H9 (cell line): ENCODE measurements around the gene CNTN2. TPM values are rescaled to one million over a fixed set of nuclear protein-coding genes. Genes with fewer than 3 reads are reported as not detected.

Experiments used
- DNase-seq: peaks from one replicate; pipeline ENCODE4 v3.0.0-alpha.2; 2017
- H2AFZ ChIP-seq: one replicate; pipeline ENCODE4 v1.6.1; 2013; ENCODE audit warnings: mild to moderate bottlenecking, low read length, control low read depth, moderate library complexity
- H2AK5ac ChIP-seq: 2 replicates; pipeline ENCODE4 v1.6.1; 2013; ENCODE audit warnings: low read length, control low read depth, mixed read lengths; ENCODE audit not compliant: insufficient read length
- H2BK120ac ChIP-seq: one replicate; pipeline ENCODE4 v1.6.1; 2013; ENCODE audit warnings: low read depth, mild to moderate bottlenecking, low read length, control low read depth, inconsistent platforms; ENCODE audit not compliant: poor library complexity, severe bottlenecking
- H2BK12ac ChIP-seq: 2 replicates; pipeline ENCODE4 v1.6.1; 2013; ENCODE audit warnings: low read length, control low read depth, mixed read lengths, low read depth; ENCODE audit not compliant: insufficient read length
- H2BK15ac ChIP-seq: 2 replicates; pipeline ENCODE4 v1.6.1; 2013; ENCODE audit warnings: low read depth, low read length, control low read depth
- H2BK20ac ChIP-seq: one replicate; pipeline ENCODE4 v1.6.1; 2013; ENCODE audit warnings: low read depth, mild to moderate bottlenecking, low read length, control low read depth, inconsistent platforms; ENCODE audit not compliant: poor library complexity, severe bottlenecking
- H2BK5ac ChIP-seq: 2 replicates; pipeline ENCODE4 v1.6.1; 2013; ENCODE audit warnings: low read length, control low read depth, mixed read lengths; ENCODE audit not compliant: insufficient read length
- H3K14ac ChIP-seq: 2 replicates; pipeline ENCODE4 v1.6.1; 2013; ENCODE audit warnings: low read length, control low read depth; ENCODE audit not compliant: insufficient read depth
- H3K18ac ChIP-seq: 2 replicates; pipeline ENCODE4 v1.6.1; 2013; ENCODE audit warnings: low read depth, mild to moderate bottlenecking, mixed read lengths, low read length, control low read depth; ENCODE audit not compliant: insufficient read length
- H3K23ac ChIP-seq: 2 replicates; pipeline ENCODE4 v1.6.1; 2013; ENCODE audit warnings: low read length, control low read depth, mixed read lengths, low read depth; ENCODE audit not compliant: insufficient read length
- H3K23me2 ChIP-seq: 2 replicates; pipeline ENCODE4 v1.6.1; 2013; ENCODE audit warnings: low read depth, mild to moderate bottlenecking, mixed read lengths, low read length, control low read depth; ENCODE audit not compliant: insufficient read length, poor library complexity, severe bottlenecking
- H3K27ac ChIP-seq: 2 replicates; pipeline ENCODE4 v1.5.1; 2013; ENCODE audit warnings: low read length, control low read depth, mixed read lengths, low read depth; ENCODE audit not compliant: insufficient read length
- H3K27me3 ChIP-seq: 2 replicates; pipeline ENCODE4 v1.6.1; 2013; ENCODE audit warnings: low read length, control low read depth, inconsistent platforms; ENCODE audit not compliant: insufficient read depth
- H3K4ac ChIP-seq: 2 replicates; pipeline ENCODE4 v1.6.1; 2013; ENCODE audit warnings: low read depth, mild to moderate bottlenecking, control low read depth, inconsistent platforms, low read length, moderate library complexity
- H3K4me1 ChIP-seq: 2 replicates; pipeline ENCODE4 v1.6.1; 2013; ENCODE audit warnings: low read length, control low read depth, inconsistent platforms; ENCODE audit not compliant: insufficient read depth
- H3K4me2 ChIP-seq: 2 replicates; pipeline ENCODE4 v1.6.1; 2013; ENCODE audit warnings: low read length, control low read depth, mixed read lengths; ENCODE audit not compliant: insufficient read length, insufficient read depth
- H3K56ac ChIP-seq: 2 replicates; pipeline ENCODE4 v1.6.1; 2013; ENCODE audit warnings: low read depth, mild to moderate bottlenecking, mixed read lengths, low read length, control low read depth; ENCODE audit not compliant: insufficient read length
- H3K79me1 ChIP-seq: 2 replicates; pipeline ENCODE4 v1.6.1; 2013; ENCODE audit warnings: low read depth, mild to moderate bottlenecking, moderate library complexity, low read length, control low read depth, inconsistent platforms; ENCODE audit not compliant: insufficient read depth, poor library complexity, severe bottlenecking
- H3K79me2 ChIP-seq: 2 replicates; pipeline ENCODE4 v1.6.1; 2013; ENCODE audit warnings: low read length, control low read depth, inconsistent platforms; ENCODE audit not compliant: insufficient read depth
- H3K9ac ChIP-seq: 2 replicates; pipeline ENCODE4 v1.6.1; 2013; ENCODE audit warnings: low read length, control low read depth, mixed read lengths; ENCODE audit not compliant: insufficient read length; ENCODE audit errors: extremely low read depth
- H3K9me3 ChIP-seq: one replicate; pipeline ENCODE4 v1.6.1; 2013; ENCODE audit warnings: low read depth, low read length, inconsistent platforms; ENCODE audit not compliant: control insufficient read depth
- H3T11ph ChIP-seq: one replicate; pipeline ENCODE4 v1.6.1; 2013; ENCODE audit warnings: mild to moderate bottlenecking, low read length, control low read depth, inconsistent platforms
- H4K20me1 ChIP-seq: one replicate; pipeline ENCODE4 v1.6.1; 2013; ENCODE audit not compliant: control insufficient read depth, insufficient read length, insufficient read depth
- H4K5ac ChIP-seq: 2 replicates; pipeline ENCODE4 v1.6.1; 2013; ENCODE audit warnings: low read depth, mild to moderate bottlenecking, mixed read lengths, low read length, control low read depth; ENCODE audit not compliant: insufficient read length
- H4K8ac ChIP-seq: replicated peaks from 2 replicates; pipeline ENCODE4 v1.6.1; 2013; ENCODE audit warnings: low read length, control low read depth, mixed read lengths, low read depth; ENCODE audit not compliant: insufficient read length
- H4K91ac ChIP-seq: 2 replicates; pipeline ENCODE4 v1.6.1; 2013; ENCODE audit warnings: low read depth, mild to moderate bottlenecking, moderate library complexity, mixed read lengths, low read length, control low read depth; ENCODE audit not compliant: insufficient read length
- H3K27ac Mint-ChIP-seq, 3 experiments: 2 replicates in 2 of 3; 3 replicates in 1 of 3; pipeline ENCODE4 v1.8.0; 2020 to 2021; ENCODE audit warnings: mixed read lengths in 3 of 3, mild to moderate bottlenecking in 1 of 3, moderate library complexity in 1 of 3
- H3K27me3 Mint-ChIP-seq: 2 replicates; pipeline ENCODE4 v1.8.0; 2021; ENCODE audit warnings: low read depth, mild to moderate bottlenecking, moderate library complexity, mixed read lengths
- H3K36me3 Mint-ChIP-seq, 3 experiments: 2 replicates in 2 of 3; 3 replicates in 1 of 3; pipeline ENCODE4 v1.8.0; 2020 to 2021; ENCODE audit warnings: low read depth in 3 of 3, mixed read lengths in 3 of 3; ENCODE audit not compliant: insufficient read depth in 1 of 3
- H3K4me1 Mint-ChIP-seq, 2 experiments: 2 replicates each; pipeline ENCODE4 v1.8.0; 2020; ENCODE audit warnings: mixed read lengths in 2 of 2
- H3K4me3 Mint-ChIP-seq, 2 experiments: 2 replicates in 1 of 2; 3 replicates in 1 of 2; pipeline ENCODE4 v1.8.0; 2020 to 2021; ENCODE audit warnings: mild to moderate bottlenecking in 2 of 2, mixed read lengths in 2 of 2, moderate library complexity in 1 of 2
- H3K9me3 Mint-ChIP-seq, 2 experiments: 2 replicates in 1 of 2; 3 replicates in 1 of 2; pipeline ENCODE4 v1.8.0; 2020; ENCODE audit warnings: mild to moderate bottlenecking in 2 of 2, mixed read lengths in 2 of 2, moderate library complexity in 1 of 2
- CTCF ChIP-seq: fragments of 200-600 bp; sonication (generic); conservative IDR thresholded peaks from 3 replicates; pipeline ENCODE4 v1.8.0; 2021; ENCODE audit warnings: antibody characterized with exemption, mild to moderate bottlenecking
- WGBS: extraction: QIAGEN DNeasy Blood & Tissue Kit; methylation state at CpG from one replicate; pipeline ENCODE4 v1.1.7; 2013; ENCODE audit warnings: missing lambda C conversion rate, low lambda C conversion rate, mixed read lengths; ENCODE audit not compliant: insufficient read length; ENCODE audit errors: extremely low coverage; 5-methylcytosine and 5-hydroxymethylcytosine counted together
- total RNA-seq: library from RNA; stranded (reverse); gene quantifications from 2 replicates; pipeline ENCODE4 v1.2.1, GENCODE V29; 2021

The CNTN2 gene
- total RNA-seq, 1 experiment from 2014 or later = 0.42 TPM

GRCh38 chr1:205073511-205073910 is 30.5 kb downstream of the CNTN2 start:
- DNase-seq = no peak
- no peaks in the 10 kb centered on the region; the same call in 1 of the 2 replicates for H3K27me3 Mint-ChIP-seq
- TF ChIP-seq CTCF = no peak
- Histone ChIP-seq H3K9me3 (no peaks in the 10 kb centered on the region), H4K20me1 (no peaks in the 10 kb centered on the region), H3K9ac (no peak overlapping the region), H3K27ac (no peak overlapping the region), H3K79me1 (no peaks in the 10 kb centered on the region), H2AK5ac (no peak overlapping the region), H4K91ac (no peak overlapping the region), H2BK20ac (no peak overlapping the region), H3K23ac (no peak overlapping the region), H3K4me1 (no peaks in the 10 kb centered on the region), H4K5ac (no peak overlapping the region), H2BK5ac (no peak overlapping the region), H3K4ac (no peak overlapping the region), H3K18ac (no peak overlapping the region), H3K23me2 (no peaks in the 10 kb centered on the region), H3K14ac (no peak overlapping the region), H3K79me2 (no peaks in the 10 kb centered on the region), H2BK12ac (no peak overlapping the region), H2BK15ac (no peak overlapping the region), H4K8ac (no peak overlapping the region), H3K27me3 (no peaks in the 10 kb centered on the region), H2AFZ (no peak overlapping the region), H3K4me2 (no peak overlapping the region), H3T11ph (no peak overlapping the region), H3K56ac (no peak overlapping the region), H2BK120ac (no peak overlapping the region)
- H3K4me3 Mint-ChIP-seq = no peak overlapping the region
- WGBS = no CpG with 5 or more reads among the region's 12 CpGs
- H3K4me1 Mint-ChIP-seq = no peaks in the 10 kb centered on the region; a peak in 2 of 4 replicates
- no peaks in the 10 kb centered on the region for H3K9me3 Mint-ChIP-seq
- H3K36me3 Mint-ChIP-seq = no peaks in the 10 kb centered on the region
- H3K27ac Mint-ChIP-seq = no peak overlapping the region; a peak in 1 of 7 replicates
